B cell (primary cell): Measurements from ENCODE around the gene SAMD3. TPM values are rescaled to one million over a fixed set of nuclear protein-coding genes. Genes with fewer than 3 reads are reported as not detected.

Experiments
- ATAC-seq: fragments of 200-7000 bp; cut with Tn5 transposase; one replicate; pipeline ENCODE4 v1.10.0; 2021; ENCODE audit warnings: low read depth, mild to moderate bottlenecking, moderate number of reproducible peaks, moderate library complexity
- CTCF ChIA-PET: fragments of 350-600 bp; sonication (Branson Sonifier 250); formaldehyde crosslinking; loops from one replicate; lab custom pipeline; 2021; ENCODE audit warnings: antibody characterized with exemption, inconsistent platforms; lab: Charles Lee
- POLR2A ChIA-PET: fragments of 350-600 bp; sonication (Branson Sonifier 250); formaldehyde crosslinking; loops from one replicate; lab custom pipeline; 2021; ENCODE audit warnings: antibody characterized with exemption; lab: Charles Lee
- DNase-seq: peaks from one replicate; pipeline ENCODE4 v3.0.0; 2013
- H2AFZ ChIP-seq: 2 replicates; pipeline ENCODE4 v1.6.1; 2012; ENCODE audit warnings: mild to moderate bottlenecking, low read depth, low read length; ENCODE audit not compliant: insufficient read depth, poor library complexity, severe bottlenecking
- H3K27ac ChIP-seq, 2 donors: 1 replicate in 1 of 2; 2 replicates in 1 of 2; pipeline ENCODE4 v1.5.1; 2012 to 2013; ENCODE audit warnings: low read length in 2 of 2, mild to moderate bottlenecking in 2 of 2, moderate library complexity in 1 of 2
- H3K27me3 ChIP-seq, 4 experiments: fragments of 200-600 bp in 1 of 4; sonication (generic) in 1 of 4; replicated peaks in 1 of 4; 1 replicate in 2 of 4; 2 replicates in 2 of 4; pipeline versions ENCODE4 v1.6.1 to v1.7.0; 2013 to 2016; ENCODE audit warnings: low read length in 3 of 4, mild to moderate bottlenecking in 2 of 4, mixed read lengths in 1 of 4, moderate library complexity in 1 of 4; ENCODE audit not compliant: insufficient read depth in 4 of 4, control insufficient read depth in 3 of 4; ENCODE audit errors: control extremely low read depth in 1 of 4
- H3K36me3 ChIP-seq, 2 experiments: replicated peaks in 1 of 2; 1 replicate in 1 of 2; 2 replicates in 1 of 2; pipeline versions ENCODE4 v1.6.1 to v1.7.1; 2013; ENCODE audit warnings: low read length in 1 of 2; ENCODE audit not compliant: insufficient read depth in 2 of 2, control insufficient read depth in 1 of 2; ENCODE audit errors: control extremely low read depth in 1 of 2, extremely low read depth in 1 of 2
- H3K4me1 ChIP-seq, 2 donors: fragments of 200-600 bp in 1 of 2; sonication (generic) in 1 of 2; 1 replicate in 1 of 2; 2 replicates in 1 of 2; pipeline versions ENCODE4 v1.5.1 to v1.6.1; 2013 to 2017; ENCODE audit warnings: low read length in 2 of 2; ENCODE audit not compliant: control insufficient read depth in 2 of 2, insufficient read depth in 2 of 2
- H3K4me2 ChIP-seq: replicated peaks from 2 replicates; pipeline ENCODE3; 2012; ENCODE audit warnings: mild to moderate bottlenecking, low read depth, low read length; ENCODE audit not compliant: poor library complexity, severe bottlenecking
- H3K4me3 ChIP-seq, 5 experiments: fragments of 200-600 bp in 1 of 5; sonication (generic) in 1 of 5; 1 replicate in 3 of 5; 2 replicates in 2 of 5; pipeline versions ENCODE4 v1.5.1 to v1.7.0; 2011 to 2016; ENCODE audit warnings: low read length in 4 of 5, mild to moderate bottlenecking in 4 of 5, low read depth in 2 of 5, control low read depth in 1 of 5, moderate library complexity in 1 of 5; ENCODE audit not compliant: insufficient read depth in 1 of 5; ENCODE audit errors: control extremely low read depth in 1 of 5, extremely low read depth in 1 of 5
- H3K79me2 ChIP-seq: fragments of 200-600 bp; sonication (generic); one replicate; pipeline ENCODE4 v1.6.0; 2016; ENCODE audit warnings: low read length; ENCODE audit not compliant: control insufficient read depth, insufficient read depth
- H3K9ac ChIP-seq: fragments of 200-600 bp; sonication (generic); 2 replicates; pipeline ENCODE4 v1.6.1; 2017; ENCODE audit warnings: mild to moderate bottlenecking, low read length, moderate library complexity
- H3K9me3 ChIP-seq, 3 donors: one replicate each; pipeline versions ENCODE4 v1.6.1 to v1.7.1; 2013; ENCODE audit warnings: low read length in 2 of 3; ENCODE audit not compliant: control insufficient read depth in 2 of 3, insufficient read depth in 1 of 3; ENCODE audit errors: control extremely low read depth in 1 of 3
- H4K20me1 ChIP-seq: 2 replicates; pipeline ENCODE4 v1.6.0; 2012; ENCODE audit warnings: mild to moderate bottlenecking, low read length; ENCODE audit not compliant: insufficient read depth, control insufficient read depth, poor library complexity, severe bottlenecking
- H3K27ac Mint-ChIP-seq: one replicate; pipeline ENCODE4 v1.8.0; 2021; ENCODE audit warnings: mixed read lengths
- H3K27me3 Mint-ChIP-seq: one replicate; pipeline ENCODE4 v1.8.0; 2021; ENCODE audit warnings: mixed read lengths
- H3K4me1 Mint-ChIP-seq: one replicate; pipeline ENCODE4 v1.8.0; 2021; ENCODE audit warnings: mixed read lengths
- H3K4me3 Mint-ChIP-seq: one replicate; pipeline ENCODE4 v1.8.0; 2021; ENCODE audit warnings: mixed read lengths
- H3K9me3 Mint-ChIP-seq: one replicate; pipeline ENCODE4 v1.8.0; 2022; ENCODE audit warnings: mixed read lengths; ENCODE audit not compliant: insufficient read depth
- EZH2 ChIP-seq: IDR thresholded peaks from 2 replicates; pipeline ENCODE4 v1.6.1; 2012; ENCODE audit warnings: borderline replicate concordance, low read depth, mild to moderate bottlenecking, moderate library complexity, low read length; ENCODE audit not compliant: insufficient read depth, poor library complexity, severe bottlenecking
- WGBS: methylation state at CpG from one replicate; pipeline ENCODE4 v1.1.5; 2013; ENCODE audit warnings: missing lambda C conversion rate; ENCODE audit not compliant: insufficient coverage; 5-methylcytosine and 5-hydroxymethylcytosine counted together
- intact Hi-C: fragments of 100-400 bp; cut with micrococcal nuclease; formaldehyde crosslinking; loops from one replicate; pipeline ENCODE4 v1.10.0; 2022
- polyA plus RNA-seq: library from polyadenylated mRNA; depleted of rRNA; stranded (reverse); fragments of >200 nt; gene quantifications from 2 replicates; pipeline ENCODE4 v1.2.3, GENCODE V29; 2012
- total RNA-seq, 2 donors: library from RNA; stranded (reverse); fragments of 120-200 nt in 1 of 2; gene quantifications; 1 replicate in 1 of 2; 2 replicates in 1 of 2; pipeline versions ENCODE4 v1.2.3 to v1.2.4, GENCODE V29; 2013 to 2022
- TF ChIP-seq, protein P1 (sequence below): fragments of 200-600 bp; IDR thresholded peaks from one replicate; pipeline ENCODE4 v1.8.0; 2022; ENCODE audit warnings: antibody characterized with exemption, mild to moderate bottlenecking

SAMD3 gene
- total and polyA plus RNA-seq, 2 donors (not counting 1 experiment from before 2014, with no cell fraction given): 0.57 to 3.8 TPM

- Histone ChIP-seq H3K27me3 (no peaks in the 10 kb centered on the region), H3K4me3 (no peak overlapping the region), H3K9me3 (peaks cover 0 to 5% (median 0%) of the 10 kb centered on the region in 3 donors), H2AFZ (no peak overlapping the region), H3K79me2 (no peaks in the 10 kb centered on the region), H3K4me2 (no peak overlapping the region), H3K27ac (no peak overlapping the region), H3K4me1 (no peaks in the 10 kb centered on the region), H3K9ac (no peak overlapping the region), H4K20me1 (no peaks in the 10 kb centered on the region), H3K36me3 (no peaks in the 10 kb centered on the region)
- ATAC-seq (no peak), DNase-seq (no peak)
- H3K27me3 Mint-ChIP-seq: no peaks in the 10 kb centered on the region
- CTCF ChIA-PET: no interaction called here
- intact Hi-C loops: no loop called here
- peaks cover 3% of the 10 kb centered on the region for H3K9me3 Mint-ChIP-seq
- no peak overlapping the region for H3K27ac Mint-ChIP-seq
- POLR2A ChIA-PET: no interaction called here
- H3K4me3 Mint-ChIP-seq: no peak overlapping the region
- TF ChIP-seq EZH2: no peak
- TF ChIP-seq, protein P1, sequence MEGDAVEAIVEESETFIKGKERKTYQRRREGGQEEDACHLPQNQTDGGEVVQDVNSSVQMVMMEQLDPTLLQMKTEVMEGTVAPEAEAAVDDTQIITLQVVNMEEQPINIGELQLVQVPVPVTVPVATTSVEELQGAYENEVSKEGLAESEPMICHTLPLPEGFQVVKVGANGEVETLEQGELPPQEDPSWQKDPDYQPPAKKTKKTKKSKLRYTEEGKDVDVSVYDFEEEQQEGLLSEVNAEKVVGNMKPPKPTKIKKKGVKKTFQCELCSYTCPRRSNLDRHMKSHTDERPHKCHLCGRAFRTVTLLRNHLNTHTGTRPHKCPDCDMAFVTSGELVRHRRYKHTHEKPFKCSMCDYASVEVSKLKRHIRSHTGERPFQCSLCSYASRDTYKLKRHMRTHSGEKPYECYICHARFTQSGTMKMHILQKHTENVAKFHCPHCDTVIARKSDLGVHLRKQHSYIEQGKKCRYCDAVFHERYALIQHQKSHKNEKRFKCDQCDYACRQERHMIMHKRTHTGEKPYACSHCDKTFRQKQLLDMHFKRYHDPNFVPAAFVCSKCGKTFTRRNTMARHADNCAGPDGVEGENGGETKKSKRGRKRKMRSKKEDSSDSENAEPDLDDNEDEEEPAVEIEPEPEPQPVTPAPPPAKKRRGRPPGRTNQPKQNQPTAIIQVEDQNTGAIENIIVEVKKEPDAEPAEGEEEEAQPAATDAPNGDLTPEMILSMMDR: no peak
- WGBS: 92% methylated on average over 2 of the region's 4 CpGs
- H3K4me1 Mint-ChIP-seq: peaks cover 3% of the 10 kb centered on the region
Measured at GRCh38 chr6:130158548-130158947, 64.2 kb downstream of the SAMD3 start.

- ATAC-seq: no peak
- H3K4me2 ChIP-seq: no peak overlapping the region
- H3K9me3 Mint-ChIP-seq: peaks cover 3% of the 10 kb centered on the region
- no peaks in the 10 kb centered on the region for H3K27me3 Mint-ChIP-seq
- no CpG with 5 or more reads among the region's 2 CpGs for WGBS
- H3K4me3 Mint-ChIP-seq: no peak overlapping the region
- intact Hi-C loops: no loop called here
- no peaks in the 10 kb centered on the region for H3K79me2 ChIP-seq
- POLR2A ChIA-PET: no interaction called here
- H4K20me1 ChIP-seq: no peaks in the 10 kb centered on the region
- no peaks in the 10 kb centered on the region for H3K27me3 ChIP-seq
- no peak overlapping the region for H3K27ac Mint-ChIP-seq
- no peaks in the 10 kb centered on the region for H3K4me1 ChIP-seq
- H2AFZ ChIP-seq: no peak overlapping the region
- H3K27ac ChIP-seq: no peak overlapping the region
- no peaks in the 10 kb centered on the region for H3K36me3 ChIP-seq
- DNase-seq: no peak
- H3K9ac ChIP-seq: no peak overlapping the region
- CTCF ChIA-PET: no interaction called here
- no peak overlapping the region for H3K4me3 ChIP-seq
- TF ChIP-seq EZH2: no peak
- TF ChIP-seq, protein P1: no peak
- peaks cover 3% of the 10 kb centered on the region for H3K4me1 Mint-ChIP-seq
- H3K9me3 ChIP-seq: peaks cover 0 to 5% (median 0%) of the 10 kb centered on the region in 3 donors
Measured at GRCh38 chr6:130158056-130158455, 64.7 kb downstream of the SAMD3 start.
